Neuronal stem cell (in vitro differentiated cells): ENCODE data around the gene ALLC.

Experiments used
- DNase-seq: peaks from one replicate; pipeline ENCODE4 v3.0.0-alpha.2; 2013; ENCODE audit warnings: low spot score
- H2AFZ ChIP-seq: one replicate; pipeline ENCODE4 v1.6.1; 2013; ENCODE audit warnings: mild to moderate bottlenecking, low read length, inconsistent platforms
- H2AK5ac ChIP-seq: 2 replicates; pipeline ENCODE4 v1.6.1; 2013; ENCODE audit warnings: low read depth, mild to moderate bottlenecking, inconsistent platforms, low read length, moderate library complexity, mixed read lengths
- H2BK120ac ChIP-seq: 2 replicates; pipeline ENCODE4 v1.6.1; 2013; ENCODE audit warnings: low read depth, mild to moderate bottlenecking, inconsistent platforms, low read length, moderate library complexity, mixed read lengths
- H2BK12ac ChIP-seq: one replicate; pipeline ENCODE4 v1.6.1; 2013; ENCODE audit warnings: low read length, inconsistent platforms
- H2BK15ac ChIP-seq: 2 replicates; pipeline ENCODE4 v1.6.1; 2013; ENCODE audit warnings: mild to moderate bottlenecking, low read length, inconsistent platforms, mixed read lengths
- H2BK5ac ChIP-seq: one replicate; pipeline ENCODE4 v1.6.1; 2013; ENCODE audit warnings: inconsistent platforms, mild to moderate bottlenecking, low read length, moderate library complexity
- H3K14ac ChIP-seq: one replicate; pipeline ENCODE4 v1.6.1; 2013; ENCODE audit warnings: low read length, inconsistent platforms
- H3K18ac ChIP-seq: 2 replicates; pipeline ENCODE4 v1.6.1; 2013; ENCODE audit warnings: low read length, inconsistent platforms
- H3K23ac ChIP-seq: 2 replicates; pipeline ENCODE4 v1.6.1; 2013; ENCODE audit warnings: low read depth, mild to moderate bottlenecking, mixed read lengths, low read length, inconsistent platforms; ENCODE audit not compliant: poor library complexity
- H3K27ac ChIP-seq: replicated peaks from 3 replicates; pipeline ENCODE4 v1.5.1; 2013; ENCODE audit warnings: low read length, inconsistent platforms
- H3K27me3 ChIP-seq, 3 experiments: 2 replicates each; pipeline ENCODE4 v1.6.1; 2013; ENCODE audit warnings: low read length in 3 of 3, mild to moderate bottlenecking in 2 of 3, inconsistent platforms in 1 of 3, low read depth in 1 of 3, mixed read lengths in 1 of 3, moderate library complexity in 1 of 3; ENCODE audit not compliant: control insufficient read depth in 3 of 3, insufficient read depth in 3 of 3
- H3K36me3 ChIP-seq, 2 donors: replicated peaks in 1 of 2; 2 replicates each; pipeline ENCODE4 v1.6.1; 2013; ENCODE audit warnings: low read length in 2 of 2; ENCODE audit not compliant: control insufficient read depth in 2 of 2, insufficient read depth in 2 of 2
- H3K4ac ChIP-seq: 2 replicates; pipeline ENCODE4 v1.6.1; 2013; ENCODE audit warnings: inconsistent platforms, mild to moderate bottlenecking, low read length, moderate library complexity
- H3K4me1 ChIP-seq, 2 donors: 1 replicate in 1 of 2; 2 replicates in 1 of 2; pipeline ENCODE4 v1.6.1; 2013; ENCODE audit warnings: low read length in 2 of 2, low read depth in 1 of 2; ENCODE audit not compliant: control insufficient read depth in 2 of 2, insufficient read depth in 1 of 2
- H3K4me2 ChIP-seq: one replicate; pipeline ENCODE4 v1.6.1; 2013; ENCODE audit warnings: mild to moderate bottlenecking, low read length, inconsistent platforms; ENCODE audit not compliant: insufficient read depth, poor library complexity, severe bottlenecking
- H3K4me3 ChIP-seq, 2 donors: 2 replicates each; pipeline ENCODE4 v1.5.1; 2013; ENCODE audit warnings: low read length in 2 of 2, mild to moderate bottlenecking in 2 of 2, inconsistent platforms in 1 of 2, moderate library complexity in 1 of 2
- H3K79me1 ChIP-seq: one replicate; pipeline ENCODE4 v1.6.1; 2013; ENCODE audit warnings: low read depth, mild to moderate bottlenecking, inconsistent platforms, low read length, moderate library complexity
- H3K9ac ChIP-seq: one replicate; pipeline ENCODE4 v1.6.1; 2013; ENCODE audit warnings: mild to moderate bottlenecking, low read depth, low read length, inconsistent platforms; ENCODE audit not compliant: poor library complexity
- H3K9me3 ChIP-seq, 2 donors: replicated peaks in 1 of 2; 2 replicates each; pipeline versions ENCODE3 to v1.6.1; 2013; ENCODE audit warnings: low read length in 2 of 2, mild to moderate bottlenecking in 2 of 2, inconsistent platforms in 1 of 2, low read depth in 1 of 2, mixed read lengths in 1 of 2, moderate library complexity in 1 of 2; ENCODE audit not compliant: control insufficient read depth in 2 of 2, insufficient read depth in 1 of 2
- H4K8ac ChIP-seq: one replicate; pipeline ENCODE4 v1.6.1; 2013; ENCODE audit warnings: low read depth, mild to moderate bottlenecking, inconsistent platforms, low read length, moderate library complexity
- H4K91ac ChIP-seq: one replicate; pipeline ENCODE4 v1.6.1; 2013; ENCODE audit warnings: low read length, low read depth, mild to moderate bottlenecking, inconsistent platforms; ENCODE audit not compliant: poor library complexity
- WGBS, 2 donors: extraction: QIAGEN DNeasy Blood & Tissue Kit; methylation state at CpG; one replicate each; pipeline ENCODE4 v1.1.7; 2013; ENCODE audit warnings: missing lambda C conversion rate in 2 of 2, mixed read lengths in 1 of 2; ENCODE audit not compliant: insufficient read length in 2 of 2, insufficient replicate concordance in 1 of 2; ENCODE audit errors: extremely low coverage in 2 of 2; 5-methylcytosine and 5-hydroxymethylcytosine counted together

ALLC gene

GRCh38 chr2:3644246-3644525 lies 13.8 kb upstream of the ALLC start:
- no peak overlapping the region for H3K18ac ChIP-seq
- no peak overlapping the region for H2BK120ac ChIP-seq
- no peak for DNase-seq
- H2BK15ac ChIP-seq: no peak overlapping the region
- H3K4me2 ChIP-seq: no peak overlapping the region
- no peak overlapping the region for H3K4me3 ChIP-seq
- no peak overlapping the region for H3K9ac ChIP-seq
- H3K4me1 ChIP-seq: no peaks in the 10 kb centered on the region
- no peaks in the 10 kb centered on the region for H3K36me3 ChIP-seq
- H3K14ac ChIP-seq: no peak overlapping the region
- no peaks in the 10 kb centered on the region for H3K9me3 ChIP-seq
- H2AFZ ChIP-seq: no peak overlapping the region
- no peak overlapping the region for H3K23ac ChIP-seq
- no peak overlapping the region for H2BK12ac ChIP-seq
- no peak overlapping the region for H4K8ac ChIP-seq
- peaks cover 1% of the 10 kb centered on the region for H3K79me1 ChIP-seq
- no peak overlapping the region for H4K91ac ChIP-seq
- H2AK5ac ChIP-seq: no peak overlapping the region
- H2BK5ac ChIP-seq: no peak overlapping the region
- H3K4ac ChIP-seq: no peak overlapping the region
- H3K27ac ChIP-seq: no peak overlapping the region
- no peaks in the 10 kb centered on the region for H3K27me3 ChIP-seq

- no peak overlapping the region for H2AFZ ChIP-seq
- H3K9ac ChIP-seq: no peak overlapping the region
- peaks cover 1 to 3% of the 10 kb centered on the region in 2 donors for H3K4me1 ChIP-seq
- H3K23ac ChIP-seq: no peak overlapping the region
- H2BK12ac ChIP-seq: no peak overlapping the region
- no peaks in the 10 kb centered on the region for H3K36me3 ChIP-seq
- no CpG with 5 or more reads among the region's 15 CpGs for WGBS, 2 donors
- H2BK120ac ChIP-seq: no peak overlapping the region
- H3K14ac ChIP-seq: no peak overlapping the region
- H3K4me3 ChIP-seq: no peak overlapping the region
- no peak overlapping the region for H3K4ac ChIP-seq
- no peak overlapping the region for H4K8ac ChIP-seq
- H3K4me2 ChIP-seq: no peak overlapping the region
- H3K27me3 ChIP-seq: peaks cover 0 to 1% (median 0%) of the 10 kb centered on the region in 3 experiments
- no peak overlapping the region for H3K27ac ChIP-seq
- H2BK5ac ChIP-seq: no peak overlapping the region
- H3K9me3 ChIP-seq: no peaks in the 10 kb centered on the region
- no peak overlapping the region for H3K18ac ChIP-seq
- no peak overlapping the region for H4K91ac ChIP-seq
- peaks cover 1% of the 10 kb centered on the region for H3K79me1 ChIP-seq
- H2BK15ac ChIP-seq: no peak overlapping the region
- DNase-seq: no peak
- no peak overlapping the region for H2AK5ac ChIP-seq
Observed at GRCh38 chr2:3644891-3645605, 13.0 kb upstream of the ALLC start.

GRCh38 chr2:3645745-3646389 lies 12.1 kb upstream of the ALLC start:
- Histone ChIP-seq H2AK5ac (peak overlapping the region; percentile 27), H3K27ac (no peak overlapping the region), H3K23ac (no peak overlapping the region), H2AFZ (no peak overlapping the region), H2BK15ac (no peak overlapping the region), H3K4me1 (peaks cover 9% of the 10 kb centered on the region in 2 donors), H3K9me3 (no peaks in the 10 kb centered on the region), H3K9ac (no peak overlapping the region), H2BK12ac (no peak overlapping the region), H3K14ac (no peak overlapping the region), H4K91ac (no peak overlapping the region), H3K79me1 (peaks cover 1% of the 10 kb centered on the region), H3K27me3 (peaks cover 0 to 1% (median 0%) of the 10 kb centered on the region in 3 experiments), H3K4ac (no peak overlapping the region), H3K4me3 (no peak overlapping the region), H3K36me3 (no peaks in the 10 kb centered on the region), H4K8ac (no peak overlapping the region), H3K18ac (no peak overlapping the region), H2BK5ac (no peak overlapping the region), H3K4me2 (no peak overlapping the region), H2BK120ac (no peak overlapping the region)
- no peak for DNase-seq
- WGBS, 2 donors: no CpG with 5 or more reads among the region's 10 CpGs

- no peak overlapping the region for H3K4me2 ChIP-seq
- H4K8ac ChIP-seq: no peak overlapping the region
- no peak overlapping the region for H3K4me3 ChIP-seq
- no peak overlapping the region for H3K27ac ChIP-seq
- no peak overlapping the region for H2BK5ac ChIP-seq
- no peak overlapping the region for H2AFZ ChIP-seq
- no peak overlapping the region for H2AK5ac ChIP-seq
- H4K91ac ChIP-seq: no peak overlapping the region
- no peak overlapping the region for H2BK120ac ChIP-seq
- no peak overlapping the region for H2BK15ac ChIP-seq
- H3K23ac ChIP-seq: no peak overlapping the region
- H3K79me1 ChIP-seq: no peaks in the 10 kb centered on the region
- WGBS, 2 donors: no CpG with 5 or more reads among the region's 8 CpGs
- H3K9me3 ChIP-seq: no peaks in the 10 kb centered on the region
- H3K36me3 ChIP-seq: no peaks in the 10 kb centered on the region
- H3K4me1 ChIP-seq: peaks cover 11 to 12% of the 10 kb centered on the region in 2 donors
- H3K14ac ChIP-seq: no peak overlapping the region
- no peak for DNase-seq
- peaks cover 0 to 1% (median 0%) of the 10 kb centered on the region in 3 experiments for H3K27me3 ChIP-seq
- H3K9ac ChIP-seq: no peak overlapping the region
- H3K18ac ChIP-seq: no peak overlapping the region
- H2BK12ac ChIP-seq: no peak overlapping the region
- no peak overlapping the region for H3K4ac ChIP-seq
Observed at GRCh38 chr2:3646446-3646845, 11.6 kb upstream of the ALLC start.
